Heart left ventricle (tissue), 16 donors: ENCODE results near the gene RAB28. TPM values are rescaled to one million over a fixed set of nuclear protein-coding genes. Genes with fewer than 3 reads are reported as not detected.

Experiments used
- ATAC-seq, 4 donors: fragments of 200-7000 bp; cut with Tn5 transposase; one replicate each; pipeline ENCODE4 v1.9.1; 2020 to 2022; ENCODE audit warnings: moderate library complexity in 4 of 4, mild to moderate bottlenecking in 3 of 4, moderate number of reproducible peaks in 1 of 4
- DNase-seq, 5 donors: peaks; one replicate each; pipeline ENCODE4 v3.0.0-alpha.2; 2020
- H3K27ac ChIP-seq, 12 donors: fragments of 200-600 bp; sonication (generic) in 4 of 12; one replicate each; pipeline versions ENCODE4 v1.5.0 to v1.8.0; 2016 to 2022; ENCODE audit warnings: mild to moderate bottlenecking in 2 of 12
- H3K27me3 ChIP-seq, 9 donors: fragments of 200-600 bp; sonication (generic) in 2 of 9; one replicate each; pipeline versions ENCODE4 v1.5.1 to v1.8.0; 2016 to 2022; ENCODE audit warnings: mild to moderate bottlenecking in 3 of 9
- H3K36me3 ChIP-seq, 9 donors: fragments of 200-600 bp; sonication (generic) in 2 of 9; one replicate each; pipeline versions ENCODE4 v1.5.0 to v1.8.0; 2018 to 2022; ENCODE audit warnings: mild to moderate bottlenecking in 2 of 9
- H3K4me1 ChIP-seq, 12 donors: fragments of 200-600 bp; sonication (generic) in 4 of 12; one replicate each; pipeline versions ENCODE4 v1.5.0 to v1.8.0; 2016 to 2022; ENCODE audit warnings: mild to moderate bottlenecking in 3 of 12
- H3K4me3 ChIP-seq, 12 donors: fragments of 200-600 bp; sonication (generic) in 4 of 12; one replicate each; pipeline versions ENCODE4 v1.5.0 to v1.8.0; 2017 to 2022; ENCODE audit warnings: mild to moderate bottlenecking in 9 of 12, moderate library complexity in 4 of 12
- H3K9me3 ChIP-seq, 12 donors: fragments of 200-600 bp; sonication (generic) in 4 of 12; one replicate each; pipeline versions ENCODE4 v1.5.0 to v1.8.0; 2016 to 2022; ENCODE audit warnings: mild to moderate bottlenecking in 1 of 12
- POLR2A ChIP-seq, 2 donors: fragments of 450-650 bp; IDR thresholded peaks; one replicate each; pipeline ENCODE4 v1.6.1; 2017; ENCODE audit warnings: antibody characterized with exemption in 2 of 2, mild to moderate bottlenecking in 2 of 2, moderate library complexity in 2 of 2
- WGBS, 4 donors: extraction: QIAGEN DNeasy Blood & Tissue Kit in 2 of 4; methylation state at CpG; one replicate each; pipeline versions ENCODE4 v1.1.5 to v1.1.7; 2013 to 2018; 5-methylcytosine and 5-hydroxymethylcytosine counted together
- intact Hi-C, 10 donors: fragments of 100-400 bp; cut with DNase I; formaldehyde crosslinking; loops; one replicate each; pipeline versions ENCODE4 v1.11.1 to v1.14.2; 2022
- polyA plus RNA-seq, 2 donors: library from polyadenylated mRNA; stranded (reverse); fragments of 200-250 nt; gene quantifications; one replicate each; pipeline ENCODE4 v1.2.3, GENCODE V29; 2013
- total RNA-seq, 9 donors: library from RNA; depleted of rRNA in 2 of 9; stranded (reverse); fragments of >200 nt in 2 of 9; fragmentation: NEBNext Ultra II Directional in 3 of 9; extraction: Animal tissue kit (Norgen Biotek cat#: 25700) in 3 of 9; gene quantifications; one replicate each; pipeline versions ENCODE4 v1.1.0 to v1.2.4, GENCODE V29; 2016 to 2023
- TF ChIP-seq, protein P1 (sequence below), 12 donors: fragments of 200-600 bp; sonication (generic) in 4 of 12; IDR thresholded peaks; one replicate each; pipeline versions ENCODE4 v1.5.0 to v1.8.0; 2018 to 2022; ENCODE audit warnings: antibody characterized with exemption in 12 of 12, mild to moderate bottlenecking in 5 of 12
- donor health status: ischemic (EF 13 %, LVEDD 7.1; RV severe dilation, severe dysfunction).
- donor health status: healthy with polysubstance abuse.
- donor health status: DM: no; HTN: yes; CAD: no.
- donor health status: DM: no; HTN: no; CAD: no.
- donor health status: ischemic (EF 25% LVEDD 6.9; RV normal size, moderate dysfunction).
- donor health status: ischemic (EF 25% LVEDD 5.7; RV mildly dilated, moderate dysfunction).
- donor health status: healthy.
- donor health status: DM: yes; HTN: yes; CAD: no.
- donor health status: ischemic (EF 35%, LVEDD 5.7; RV mildly dilated, moderate dysfunction).
- donor health status: nonischemic (EF 11% LVEDD 7.7; RV severe dilation, severe dysfunction).
- donor health status: DM: yes; HTN: yes; CAD: no.
- donor health status: PGD.
- donor health status: ischemic (EF 29% LVEDD 5.4; RV normal size, mild dysfunction).
- donor health status: nonischemic (EF 23%, LVEDD 6.1; RV moderate dilation, normal function).

The RAB28 gene
- total and polyA plus RNA-seq, 11 donors = 11.5 to 31.1 (median 17.9) TPM

DNA sequence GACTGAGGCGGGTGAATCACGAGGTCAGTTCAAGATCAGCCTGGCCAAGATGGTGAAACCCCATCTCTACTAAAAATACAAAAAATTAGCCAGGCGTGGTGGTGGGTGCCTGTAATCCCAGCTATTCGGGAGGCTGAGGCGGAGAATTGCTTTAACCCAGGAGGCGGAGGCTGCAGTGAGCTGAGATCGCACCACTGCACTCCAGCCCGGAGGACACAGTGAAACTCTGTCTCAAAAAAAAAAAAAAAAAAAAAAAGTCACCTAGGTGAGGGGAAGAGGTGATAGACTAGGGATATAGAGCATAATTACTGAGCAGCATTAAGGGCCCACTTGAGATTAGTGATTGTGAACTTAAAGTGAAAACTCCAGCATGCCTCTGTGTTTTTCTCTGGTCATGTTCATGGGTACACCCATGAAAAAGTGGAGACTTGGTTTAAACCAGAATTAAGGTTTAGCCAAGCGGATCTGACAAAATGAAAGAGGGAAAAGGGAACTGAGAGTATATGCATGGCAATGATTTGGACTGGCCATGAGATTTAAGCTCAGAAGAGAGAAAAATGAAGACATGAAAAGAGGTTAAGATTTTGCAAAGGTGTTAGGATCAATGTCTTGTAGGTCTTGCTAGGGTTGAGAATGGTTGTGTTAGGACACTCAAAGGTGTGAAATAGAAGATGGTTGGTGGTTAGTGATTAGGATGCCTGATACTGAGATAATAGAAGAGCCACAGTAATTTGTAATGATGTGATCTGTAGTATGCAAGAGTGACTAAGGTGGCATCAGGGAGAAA, 105.0 kb downstream of the RAB28 start:
- intact Hi-C loops = no loop called here
- peaks cover 0 to 18% (median 0%) of the 10 kb centered on the region in 9 donors for H3K36me3 ChIP-seq
- DNase-seq (no peak), ATAC-seq (no peak)
- H3K27ac ChIP-seq = no peak overlapping the region
- H3K4me3 ChIP-seq = no peak overlapping the region
- no peaks in the 10 kb centered on the region for H3K27me3 ChIP-seq
- TF ChIP-seq, protein P1, sequence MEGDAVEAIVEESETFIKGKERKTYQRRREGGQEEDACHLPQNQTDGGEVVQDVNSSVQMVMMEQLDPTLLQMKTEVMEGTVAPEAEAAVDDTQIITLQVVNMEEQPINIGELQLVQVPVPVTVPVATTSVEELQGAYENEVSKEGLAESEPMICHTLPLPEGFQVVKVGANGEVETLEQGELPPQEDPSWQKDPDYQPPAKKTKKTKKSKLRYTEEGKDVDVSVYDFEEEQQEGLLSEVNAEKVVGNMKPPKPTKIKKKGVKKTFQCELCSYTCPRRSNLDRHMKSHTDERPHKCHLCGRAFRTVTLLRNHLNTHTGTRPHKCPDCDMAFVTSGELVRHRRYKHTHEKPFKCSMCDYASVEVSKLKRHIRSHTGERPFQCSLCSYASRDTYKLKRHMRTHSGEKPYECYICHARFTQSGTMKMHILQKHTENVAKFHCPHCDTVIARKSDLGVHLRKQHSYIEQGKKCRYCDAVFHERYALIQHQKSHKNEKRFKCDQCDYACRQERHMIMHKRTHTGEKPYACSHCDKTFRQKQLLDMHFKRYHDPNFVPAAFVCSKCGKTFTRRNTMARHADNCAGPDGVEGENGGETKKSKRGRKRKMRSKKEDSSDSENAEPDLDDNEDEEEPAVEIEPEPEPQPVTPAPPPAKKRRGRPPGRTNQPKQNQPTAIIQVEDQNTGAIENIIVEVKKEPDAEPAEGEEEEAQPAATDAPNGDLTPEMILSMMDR (IDR thresholded peaks at IDR 0.05) = no peak
- TF ChIP-seq POLR2A (IDR thresholded peaks at IDR 0.05) = no peak
- H3K9me3 ChIP-seq = no peaks in the 10 kb centered on the region
- WGBS, 4 donors = 95 to 98% (median 97%) methylated on average over 9 of the region's 9 CpGs
- peaks cover 0 to 6% (median 0%) of the 10 kb centered on the region in 12 donors for H3K4me1 ChIP-seq

DNA sequence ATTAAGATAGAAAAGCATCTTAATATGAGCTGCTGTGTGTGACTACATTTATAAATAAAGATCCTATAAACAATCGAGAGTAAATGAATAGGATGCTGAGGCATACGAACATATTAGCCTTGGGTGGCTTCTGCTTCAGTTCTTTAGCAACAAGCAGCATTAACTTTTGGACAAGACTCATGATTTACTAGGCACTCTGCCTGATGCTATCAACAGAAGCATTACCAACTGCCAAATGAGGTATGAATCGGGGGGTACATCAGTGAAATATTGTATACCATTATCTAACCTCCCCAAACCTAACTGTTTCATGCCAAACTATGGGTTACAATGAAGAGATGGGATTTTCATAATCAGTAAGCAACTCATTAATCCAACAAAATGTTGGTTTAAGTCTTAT, 113.1 kb downstream of the RAB28 start:
- Histone ChIP-seq H3K27ac (no peak overlapping the region), H3K9me3 (no peaks in the 10 kb centered on the region), H3K4me3 (no peak overlapping the region), H3K27me3 (no peaks in the 10 kb centered on the region), H3K36me3 (peaks cover 0 to 16% (median 2%) of the 10 kb centered on the region in 9 donors), H3K4me1 (no peaks in the 10 kb centered on the region)
- DNase-seq = no peak
- no peak for ATAC-seq
- 67 to 79% (median 72%) methylated on average over 3 of the region's 3 CpGs for WGBS, 4 donors
- TF ChIP-seq, protein P1 (IDR thresholded peaks at IDR 0.05) = no peak
- no peak for TF ChIP-seq POLR2A (IDR thresholded peaks at IDR 0.05)
- intact Hi-C loops = no loop called here

DNA sequence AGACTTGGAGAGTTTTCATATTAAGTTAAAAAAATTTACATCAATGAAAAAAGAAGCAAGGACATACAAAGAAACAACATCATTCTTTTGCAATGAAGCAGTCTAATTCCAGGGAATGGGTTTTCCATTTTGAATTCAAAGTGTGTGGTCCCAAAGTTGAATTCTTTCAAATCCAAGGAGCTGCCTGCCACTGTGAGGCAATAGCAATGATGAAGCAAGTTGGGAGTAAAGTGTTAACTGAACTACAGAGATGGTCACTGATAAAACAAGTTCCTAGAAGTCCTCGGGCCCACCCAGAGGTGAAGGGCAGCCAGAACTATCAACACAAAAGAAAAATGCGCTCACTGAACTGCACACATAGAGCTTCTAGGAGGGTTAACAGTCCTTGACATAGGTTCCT, 115.9 kb downstream of the RAB28 start:
- Histone ChIP-seq H3K4me3 (no peak overlapping the region), H3K36me3 (peaks cover 0 to 16% (median 2%) of the 10 kb centered on the region in 9 donors), H3K27me3 (no peaks in the 10 kb centered on the region), H3K4me1 (peaks cover 0 to 12% (median 0%) of the 10 kb centered on the region in 12 donors), H3K9me3 (no peaks in the 10 kb centered on the region), H3K27ac (no peak overlapping the region)
- no peak for DNase-seq
- intact Hi-C loops = no loop called here
- 45 to 63% (median 58%) methylated on average over 2 of the region's 2 CpGs for WGBS, 4 donors
- no peak for TF ChIP-seq POLR2A (IDR thresholded peaks at IDR 0.05)
- TF ChIP-seq, protein P1 (IDR thresholded peaks at IDR 0.05) = no peak
- no peak for ATAC-seq

DNA sequence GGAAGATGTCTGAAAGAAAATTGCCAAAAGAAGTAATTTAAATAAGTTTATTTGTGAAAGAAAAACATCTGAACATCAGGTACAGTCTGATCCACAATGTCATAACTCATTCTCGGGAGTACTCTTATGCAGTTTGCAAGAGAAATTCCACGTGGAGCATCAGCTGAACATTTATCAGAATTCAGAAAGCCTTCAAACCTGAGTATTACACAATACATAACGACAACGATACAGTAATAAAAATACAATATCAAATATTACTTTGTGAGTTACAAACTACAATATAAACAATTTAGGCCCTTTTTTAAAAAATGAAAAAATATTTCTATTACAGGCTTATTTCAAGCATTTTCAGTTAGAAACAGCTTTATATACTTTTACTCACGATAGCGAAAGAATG, 116.4 kb downstream of the RAB28 start:
- Histone ChIP-seq H3K9me3 (no peaks in the 10 kb centered on the region), H3K27me3 (no peaks in the 10 kb centered on the region), H3K36me3 (peaks cover 0 to 16% (median 2%) of the 10 kb centered on the region in 9 donors), H3K4me1 (peaks cover 0 to 12% (median 0%) of the 10 kb centered on the region in 12 donors), H3K4me3 (no peak overlapping the region), H3K27ac (no peak overlapping the region)
- WGBS, 4 donors = 95 to 98% (median 96%) methylated on average over 6 of the region's 6 CpGs
- no peak for DNase-seq
- intact Hi-C loops = no loop called here
- TF ChIP-seq, protein P1 (IDR thresholded peaks at IDR 0.05) = no peak
- no peak for TF ChIP-seq POLR2A (IDR thresholded peaks at IDR 0.05)
- no peak for ATAC-seq
